Calu3 (cell line): Measurements from ENCODE around the gene MAP7D3. TPM values are rescaled to one million over a fixed set of nuclear protein-coding genes. Genes with fewer than 3 reads are reported as not detected.

Experiments used
- BruUV-seq: library from RNA; stranded (reverse); fragments of 400-500 nt; replicated peaks from 2 replicates; lab custom pipeline; 2021; lab: Mats Ljungman, UMichigan
- CTCF ChIA-PET: fragments of 300-600 bp; sonication (Branson Sonifier 250); formaldehyde crosslinking; loops from one replicate; lab custom pipeline; 2022; ENCODE audit warnings: antibody characterized with exemption; lab: Charles Lee
- DNase-seq: peaks from one replicate; pipeline ENCODE4 v3.0.0; 2022
- H3K27ac Mint-ChIP-seq: one replicate; pipeline ENCODE4 v1.8.0; 2022; ENCODE audit warnings: mixed read lengths; ENCODE audit not compliant: unreplicated experiment
- H3K27me3 Mint-ChIP-seq: one replicate; pipeline ENCODE4 v1.8.0; 2022; ENCODE audit warnings: mixed read lengths; ENCODE audit not compliant: unreplicated experiment
- H3K36me3 Mint-ChIP-seq: one replicate; pipeline ENCODE4 v1.8.0; 2022; ENCODE audit warnings: mild to moderate bottlenecking, moderate library complexity, mixed read lengths; ENCODE audit not compliant: insufficient read depth, unreplicated experiment
- H3K4me1 Mint-ChIP-seq: one replicate; pipeline ENCODE4 v1.8.0; 2022; ENCODE audit warnings: mild to moderate bottlenecking, low read depth, mixed read lengths; ENCODE audit not compliant: unreplicated experiment
- H3K4me3 Mint-ChIP-seq: one replicate; pipeline ENCODE4 v1.8.0; 2022; ENCODE audit warnings: mild to moderate bottlenecking, low read depth, moderate library complexity, mixed read lengths; ENCODE audit not compliant: unreplicated experiment
- H3K9me3 Mint-ChIP-seq: one replicate; pipeline ENCODE4 v1.8.0; 2022; ENCODE audit warnings: low read depth, mixed read lengths; ENCODE audit not compliant: unreplicated experiment
- intact Hi-C: fragments of 100-400 bp; cut with micrococcal nuclease; formaldehyde crosslinking; loops from one replicate; pipeline ENCODE4 v1.10.0; 2022; ENCODE audit not compliant: unreplicated experiment
- total RNA-seq: library from RNA; stranded (reverse); gene quantifications from 2 replicates; pipeline ENCODE4 v1.2.3, GENCODE V29; 2022
- TF ChIP-seq, protein P1 (sequence below): fragments of 200-600 bp; IDR thresholded peaks from one replicate; pipeline ENCODE4 v1.8.0; 2022; ENCODE audit warnings: antibody characterized with exemption; ENCODE audit not compliant: unreplicated experiment

Gene MAP7D3
- total RNA-seq, 1 experiment from 2014 or later, result 8.0 TPM

DNA sequence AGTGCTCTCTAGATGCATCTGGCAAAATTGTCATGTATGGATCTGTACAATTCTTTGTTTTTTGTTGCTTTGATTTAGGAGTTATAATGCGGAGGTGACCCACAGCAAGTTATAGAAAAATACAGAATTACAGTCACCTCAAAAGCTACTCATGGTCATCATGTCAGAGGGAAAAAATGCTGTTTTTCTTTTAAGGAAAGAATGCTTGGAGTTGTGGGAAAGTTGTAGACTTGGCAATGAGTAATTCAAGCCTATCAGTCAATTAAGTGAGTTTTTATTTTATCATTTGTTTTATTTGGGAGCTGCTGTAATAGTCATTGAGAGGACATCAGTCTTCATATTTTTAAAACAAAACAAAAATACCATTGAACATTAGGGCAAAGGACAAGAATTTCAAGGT, 87.5 kb downstream of the MAP7D3 start:
- intact Hi-C loops, result loop anchor here (2.0 to 10.0 kb wide), 2 partner anchors 135 to 321 kb away; partner anchors contain the start of gene BRS3
- Mint-ChIP-seq H3K36me3 (no peaks in the 10 kb centered on the region), H3K9me3 (no peaks in the 10 kb centered on the region), H3K27ac (no peak overlapping the region), H3K4me3 (no peak overlapping the region), H3K4me1 (peaks cover 9% of the 10 kb centered on the region), H3K27me3 (peaks cover 54% of the 10 kb centered on the region)
- DNase-seq, result no peak
- TF ChIP-seq, protein P1, sequence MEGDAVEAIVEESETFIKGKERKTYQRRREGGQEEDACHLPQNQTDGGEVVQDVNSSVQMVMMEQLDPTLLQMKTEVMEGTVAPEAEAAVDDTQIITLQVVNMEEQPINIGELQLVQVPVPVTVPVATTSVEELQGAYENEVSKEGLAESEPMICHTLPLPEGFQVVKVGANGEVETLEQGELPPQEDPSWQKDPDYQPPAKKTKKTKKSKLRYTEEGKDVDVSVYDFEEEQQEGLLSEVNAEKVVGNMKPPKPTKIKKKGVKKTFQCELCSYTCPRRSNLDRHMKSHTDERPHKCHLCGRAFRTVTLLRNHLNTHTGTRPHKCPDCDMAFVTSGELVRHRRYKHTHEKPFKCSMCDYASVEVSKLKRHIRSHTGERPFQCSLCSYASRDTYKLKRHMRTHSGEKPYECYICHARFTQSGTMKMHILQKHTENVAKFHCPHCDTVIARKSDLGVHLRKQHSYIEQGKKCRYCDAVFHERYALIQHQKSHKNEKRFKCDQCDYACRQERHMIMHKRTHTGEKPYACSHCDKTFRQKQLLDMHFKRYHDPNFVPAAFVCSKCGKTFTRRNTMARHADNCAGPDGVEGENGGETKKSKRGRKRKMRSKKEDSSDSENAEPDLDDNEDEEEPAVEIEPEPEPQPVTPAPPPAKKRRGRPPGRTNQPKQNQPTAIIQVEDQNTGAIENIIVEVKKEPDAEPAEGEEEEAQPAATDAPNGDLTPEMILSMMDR, result no peak
- BruUV-seq, result no TSS peak
- CTCF ChIA-PET, result interaction anchor here (1.0 to 1.9 kb wide), 3 partner anchors 33 to 135 kb away, joined by 3 to 36 read pairs (median 3); no protein-coding TSS in a partner anchor

Other genes with a start within 250 kb of the MAP7D3 start
- gene FHL1, start 103.9 kb downstream of the MAP7D3 start, total RNA-seq, result 0.54 and 0.73 TPM in 2 replicates
- not detected in 2 replicates for gene ADGRG4, start 49.6 kb upstream of the MAP7D3 start, total RNA-seq
- gene BRS3, start 236.5 kb upstream of the MAP7D3 start, total RNA-seq, result not detected in 2 replicates
- gene HTATSF1, start 246.2 kb upstream of the MAP7D3 start, total RNA-seq, result 46.0 and 48.7 TPM in 2 replicates